T-helper 22 cell (primary cell): Measurements from ENCODE around the gene MYO5C.
A peak's percentile ranks its signal among the peaks of the same experiment; 100 is the strongest.

Experiments used
- DNase-seq: peaks from one replicate; pipeline ENCODE4 v3.0.0-alpha.2; 2020; ENCODE audit warnings: low read depth

Gene MYO5C

GRCh38 chr15:52295421-52296001 lies at the start of gene MYO5C:
Gene MYO5C (minus strand): TSS chr15:52295804. CDS start chr15:52295636, 168 bp downstream.
- DNase-seq: no peak

DNA sequence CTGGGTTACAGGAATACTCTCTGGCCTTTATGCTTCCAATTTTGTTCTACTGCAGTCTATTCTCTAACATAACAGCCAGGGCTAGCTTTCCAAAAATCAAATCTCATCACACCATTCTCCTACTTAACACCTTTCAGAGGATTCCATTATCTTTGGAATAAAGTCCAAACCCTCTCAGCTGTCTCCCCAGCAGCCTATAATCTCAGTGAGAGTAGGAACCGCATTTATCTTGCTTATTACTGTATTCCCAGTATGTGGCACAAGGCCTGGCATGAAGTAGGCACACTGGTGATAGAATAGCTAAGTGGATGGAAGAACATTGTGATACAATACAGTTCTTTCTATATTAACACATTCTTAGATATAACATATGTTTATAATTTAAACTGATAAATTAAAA lies 49.0 kb upstream of the MYO5C start:
- DNase-seq: no peak

DNA sequence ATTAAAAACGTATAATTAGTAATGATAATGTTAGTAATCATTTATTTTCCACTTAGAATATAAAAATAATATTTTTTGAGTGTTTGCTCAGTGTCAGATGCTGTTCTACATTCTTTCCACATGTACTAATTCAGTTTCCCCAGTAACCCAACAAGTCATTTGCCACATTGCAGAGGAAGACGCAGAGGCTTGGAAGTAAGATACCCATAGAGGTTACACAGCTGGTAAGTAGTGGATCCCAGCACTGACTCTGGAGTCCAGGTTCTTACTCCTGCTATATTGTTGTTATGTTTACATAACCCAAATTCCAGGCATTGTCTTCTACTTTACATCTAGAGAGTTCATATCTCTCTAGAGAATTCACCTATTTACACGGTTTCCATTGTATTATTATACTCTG lies 48.2 kb upstream of the MYO5C start:
- DNase-seq: no peak

GRCh38 chr15:52340093-52340492 lies 44.5 kb upstream of the MYO5C start:
- DNase-seq: no peak

DNA sequence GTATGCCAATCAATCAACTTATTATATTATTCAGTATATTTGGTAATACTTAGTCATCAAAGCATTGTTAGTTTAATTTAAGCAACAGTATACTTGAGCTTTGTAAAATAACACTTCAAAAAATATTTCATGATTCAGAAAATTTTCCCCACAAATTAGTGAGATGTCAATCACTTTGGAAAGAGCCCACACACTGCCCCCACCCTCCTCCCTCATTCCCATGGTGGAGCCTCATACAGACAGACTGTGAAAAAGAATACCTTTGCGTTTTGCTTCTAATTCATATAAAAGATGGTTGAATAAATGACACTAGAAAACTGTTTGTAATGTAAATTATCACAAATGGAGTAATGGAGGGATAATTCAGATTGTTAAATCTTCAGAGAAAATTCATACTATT lies 43.3 kb upstream of the MYO5C start:
- no peak for DNase-seq

DNA sequence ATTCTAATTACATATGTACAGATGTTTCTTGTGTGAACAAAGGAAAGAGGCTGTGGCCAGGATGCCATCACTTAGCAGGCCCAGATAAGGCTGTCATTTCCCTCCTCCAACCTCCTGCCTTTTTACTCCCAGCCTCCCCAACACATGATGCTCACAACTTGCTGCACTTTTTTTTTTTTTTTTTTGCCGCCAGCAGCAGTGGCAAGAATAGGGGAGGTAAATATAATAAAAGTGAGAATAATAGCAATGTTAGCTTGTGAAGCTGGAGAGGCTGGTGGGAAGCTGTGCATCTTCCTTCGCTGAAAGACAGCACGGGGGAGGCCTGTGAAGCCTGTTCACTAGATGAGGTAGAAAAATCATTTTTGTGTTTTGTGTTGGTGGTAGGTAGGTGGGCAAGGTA lies 42.5 kb upstream of the MYO5C start:
- no peak for DNase-seq

GRCh38 chr15:52337198-52337853 lies 41.7 kb upstream of the MYO5C start:
- no peak for DNase-seq

- DNase-seq: no peak
Measured at GRCh38 chr15:52336529-52336928, 40.9 kb upstream of the MYO5C start.

DNA sequence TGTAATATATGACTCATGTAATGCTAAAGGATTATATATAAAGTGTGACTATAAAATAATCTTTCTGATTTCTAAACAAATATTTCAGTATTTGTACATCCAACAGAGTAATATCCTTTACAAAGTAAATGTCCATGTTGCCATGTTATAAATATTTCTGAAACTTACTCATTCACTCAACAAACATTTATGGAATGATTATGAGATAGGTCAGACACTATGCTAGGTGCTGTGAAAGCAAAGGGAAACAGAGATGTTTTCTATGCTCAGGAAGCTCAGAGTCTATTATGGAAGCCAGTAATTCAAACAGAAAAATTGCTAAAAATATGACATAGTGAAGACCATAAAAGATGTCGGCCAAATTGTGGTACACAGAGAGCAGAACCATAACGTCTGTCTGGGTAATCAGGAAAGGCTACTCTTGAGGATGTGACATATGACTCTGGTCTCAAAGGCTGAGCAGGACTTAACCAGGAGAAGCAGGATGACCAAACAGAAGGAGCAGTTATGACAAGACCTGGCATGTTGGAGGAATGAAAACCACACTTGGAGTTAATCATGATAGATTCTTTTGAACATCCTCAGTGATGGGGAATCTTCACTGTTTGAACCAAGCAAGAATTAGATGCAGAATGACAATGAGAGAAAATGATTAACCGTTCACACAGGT lies 39.0 kb upstream of the MYO5C start:
- no peak for DNase-seq

DNA sequence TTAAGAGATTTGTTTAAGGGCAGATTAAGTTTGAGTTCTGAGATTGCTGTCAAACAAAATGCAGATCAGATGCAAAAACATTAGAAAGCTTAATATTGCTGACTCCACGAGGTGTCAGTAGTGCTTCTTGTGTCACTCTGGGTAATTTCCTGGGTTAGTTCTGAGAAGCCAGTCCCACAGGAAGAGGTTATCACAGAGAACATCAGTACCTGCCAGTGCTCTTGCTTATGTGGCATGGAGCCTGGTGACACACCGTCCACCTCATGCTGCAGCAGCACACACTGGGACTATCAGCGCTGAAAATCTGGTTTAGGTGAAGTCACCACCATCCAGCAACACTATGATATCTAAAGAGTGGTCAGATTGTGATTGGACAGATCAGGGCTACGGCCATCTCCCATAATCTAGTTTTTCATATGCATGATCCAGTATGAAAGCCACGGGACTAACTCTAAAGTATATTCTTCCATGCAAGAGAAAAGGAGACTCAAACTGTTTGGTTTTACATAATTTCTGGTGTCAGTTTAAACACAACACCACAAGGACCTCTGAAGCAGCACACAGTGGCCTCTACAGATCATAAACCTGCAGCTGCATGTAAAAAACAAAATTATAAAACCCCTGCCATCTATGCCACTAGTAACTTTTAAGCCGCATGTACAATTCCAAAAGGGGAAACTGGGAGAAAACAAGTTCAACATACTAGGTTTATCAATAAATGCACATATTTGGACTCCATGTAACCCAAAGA lies 36.1 kb upstream of the MYO5C start:
- DNase-seq: peak; percentile 18

DNA sequence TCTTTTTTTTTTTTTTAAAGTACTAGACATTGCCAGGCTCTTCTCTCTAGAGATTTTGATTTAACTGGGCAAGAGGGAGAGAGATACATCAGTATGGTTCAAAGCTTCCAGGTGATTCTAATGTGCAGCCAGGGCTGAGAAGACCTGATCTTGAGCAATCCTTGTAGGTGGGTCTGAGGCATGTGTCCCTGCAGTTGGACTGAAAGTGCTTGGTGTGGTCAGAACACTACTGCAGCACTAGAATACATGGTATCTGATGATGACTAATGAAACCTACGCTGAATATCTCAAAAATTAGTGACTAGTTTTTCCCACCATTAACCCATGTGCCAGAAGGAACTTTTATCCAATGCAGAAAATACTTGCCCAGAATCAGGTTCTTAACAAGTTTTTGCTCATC lies 34.4 kb upstream of the MYO5C start:
- no peak for DNase-seq

DNA sequence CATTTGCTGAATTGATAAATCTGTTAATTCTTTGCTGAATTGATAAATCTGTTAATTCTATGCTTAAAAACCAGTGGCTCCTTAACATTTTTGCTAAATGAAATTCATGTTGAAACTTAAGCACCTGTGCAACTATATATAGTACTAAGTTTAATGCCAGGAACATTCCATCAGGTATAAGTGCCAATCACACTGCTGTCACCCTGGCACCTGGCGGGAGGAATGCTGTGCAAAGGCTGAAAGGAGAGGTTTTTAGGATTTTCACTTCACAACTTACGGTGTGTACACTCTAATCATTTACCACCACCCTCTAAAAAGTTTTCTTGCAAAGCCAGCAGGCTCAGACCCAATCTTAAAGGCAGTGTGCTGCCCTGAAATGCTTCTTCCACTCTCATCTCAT lies 33.5 kb upstream of the MYO5C start:
- DNase-seq: no peak

DNA sequence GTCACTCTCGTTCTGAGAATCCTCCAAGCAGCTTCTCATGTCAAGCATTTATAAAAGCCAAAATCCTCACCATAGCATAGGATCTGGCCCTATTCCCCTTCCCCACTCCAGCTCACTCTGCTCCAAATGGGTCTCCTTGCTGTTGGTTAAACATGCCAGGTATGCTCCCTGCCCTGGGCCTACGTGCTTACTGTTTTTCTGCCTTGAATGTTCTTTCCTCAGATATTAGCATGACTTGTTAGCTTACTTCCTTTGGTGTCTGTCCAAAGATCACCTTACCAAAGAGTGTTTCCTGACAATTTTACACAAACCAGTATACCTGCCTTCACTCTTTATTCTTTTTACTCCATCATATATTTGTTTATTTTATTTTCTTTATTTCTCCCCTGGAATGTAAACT lies 33.1 kb upstream of the MYO5C start:
- no peak for DNase-seq

DNA sequence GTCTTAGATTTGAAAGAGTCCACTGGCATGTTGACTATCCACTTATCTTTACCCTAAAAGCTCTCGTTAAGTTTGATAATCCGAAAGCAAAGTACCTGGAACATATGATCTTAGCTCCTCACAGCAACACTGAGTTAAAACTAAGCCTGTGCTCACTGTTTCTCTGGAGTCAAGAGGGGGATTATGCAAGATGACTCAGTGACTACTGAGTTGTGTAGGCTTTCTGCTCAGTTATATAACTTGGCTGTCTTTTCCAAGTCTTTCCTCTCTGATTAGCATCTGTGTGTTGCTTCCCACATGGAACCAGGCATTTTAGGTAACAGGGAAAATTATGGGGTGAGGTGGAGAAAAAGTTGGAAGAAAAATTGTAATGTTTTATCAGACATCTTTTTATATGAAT lies 31.2 kb upstream of the MYO5C start:
- no peak for DNase-seq

DNA sequence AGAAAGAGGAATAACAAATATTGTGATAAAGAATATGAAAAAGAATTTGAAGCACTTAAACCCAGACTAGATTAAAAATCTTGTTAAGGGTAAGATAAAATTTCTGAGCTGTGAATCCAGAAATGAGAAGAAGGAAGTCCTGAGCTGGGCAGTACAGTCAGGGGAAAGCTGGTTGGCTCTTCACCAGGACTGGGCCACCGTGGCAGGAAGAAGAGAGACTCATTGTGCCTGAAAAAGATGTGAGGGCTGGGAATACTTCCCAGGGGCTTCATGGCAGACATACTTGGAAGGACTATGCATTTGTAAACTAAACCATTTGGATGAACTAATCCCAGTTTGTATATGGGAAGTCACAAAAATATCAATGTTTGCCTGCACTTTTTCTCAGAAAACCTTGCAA lies 28.5 kb upstream of the MYO5C start:
- DNase-seq: no peak

GRCh38 chr15:52318729-52319500 lies 23.3 kb upstream of the MYO5C start:
- DNase-seq: no peak

DNA sequence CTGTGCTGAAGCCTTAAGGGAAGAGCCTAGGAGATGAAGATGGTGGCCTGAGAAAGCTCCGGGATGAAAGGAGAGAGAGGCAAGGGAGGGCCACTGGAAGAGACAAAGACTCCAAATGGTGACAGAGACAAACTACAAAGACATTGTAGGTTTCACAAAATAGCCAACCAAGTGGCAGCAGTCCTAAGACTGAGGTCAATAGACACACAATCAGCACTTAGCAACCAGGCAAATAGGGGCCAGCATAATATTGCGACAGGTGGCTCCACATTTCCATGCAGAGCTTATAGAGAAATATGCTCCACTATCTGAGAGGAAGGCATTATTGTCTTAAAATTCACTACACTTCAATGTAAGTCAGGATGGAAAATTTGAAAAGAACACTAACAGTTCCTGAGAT lies 22.1 kb upstream of the MYO5C start:
- DNase-seq: no peak

GRCh38 chr15:52317022-52317421 lies 21.4 kb upstream of the MYO5C start:
- no peak for DNase-seq

DNA sequence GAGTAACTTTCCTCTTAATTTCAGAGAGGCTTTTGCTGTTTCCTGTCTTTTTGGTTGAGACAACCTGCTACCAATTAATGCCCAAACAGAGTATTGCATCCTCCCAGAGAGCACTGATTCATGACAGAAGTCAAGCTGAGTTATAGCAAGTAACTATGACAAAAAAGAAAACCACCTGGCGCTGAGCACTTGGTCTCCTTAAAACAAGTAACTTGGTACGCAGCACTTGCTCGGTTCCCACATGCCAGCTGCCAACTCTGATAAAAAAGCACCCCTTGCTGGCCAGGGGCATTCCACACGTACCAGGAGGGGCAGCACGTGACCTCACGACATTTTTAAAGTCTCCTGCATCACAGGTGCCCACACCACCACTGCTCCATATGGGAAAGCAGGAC lies 13.5 kb upstream of the MYO5C start:
- no peak for DNase-seq

DNA sequence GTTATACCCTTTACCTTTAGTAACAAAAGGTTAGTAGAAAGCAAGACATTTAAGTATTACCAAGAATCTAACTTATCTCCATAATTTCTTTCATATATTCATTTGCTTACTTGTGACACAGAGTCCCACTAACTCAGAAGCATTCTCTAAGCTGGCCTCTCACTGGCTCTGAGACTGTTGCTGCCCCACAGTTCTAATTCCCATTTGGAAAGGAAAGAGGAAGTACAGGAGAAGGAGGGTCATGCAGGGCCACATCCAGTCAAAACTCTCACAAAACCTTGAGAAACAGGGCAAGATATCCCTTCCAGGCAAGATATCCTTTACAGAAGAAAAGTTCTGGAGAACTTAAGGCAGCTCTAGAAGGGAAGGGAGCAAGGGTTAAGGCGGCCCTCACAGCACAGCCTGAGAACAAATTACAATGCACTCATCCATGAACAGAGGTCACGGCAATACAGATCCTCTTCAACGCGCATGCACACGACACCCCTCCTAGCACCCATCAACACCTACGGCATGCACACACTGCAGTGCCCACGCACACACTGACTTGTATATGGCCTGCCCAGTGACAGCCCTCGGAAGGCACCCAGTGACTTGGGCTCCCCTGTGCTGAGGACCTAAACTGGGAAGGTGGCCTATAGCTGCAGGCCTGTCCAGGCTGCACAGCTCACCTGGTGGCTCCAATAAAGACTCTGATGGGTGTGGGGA lies 13.0 kb upstream of the MYO5C start:
- DNase-seq: no peak

DNA sequence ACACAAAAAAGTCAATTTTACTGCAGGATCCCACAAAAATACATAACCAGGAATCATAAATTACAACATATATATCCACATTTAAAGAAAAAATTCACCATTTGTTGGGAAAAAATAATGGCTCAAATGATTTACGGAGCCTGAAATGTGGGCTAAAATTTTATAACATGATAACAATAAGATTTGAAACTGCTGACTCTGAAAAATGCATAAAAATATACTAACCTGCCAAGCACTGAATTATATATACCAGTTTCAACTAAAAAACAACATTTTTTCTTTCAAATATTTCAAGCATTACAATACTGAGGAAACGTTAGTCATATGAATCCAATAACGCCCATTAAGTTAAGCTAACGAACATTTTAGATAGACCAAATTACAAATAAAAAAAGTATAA lies 12.2 kb upstream of the MYO5C start:
- no peak for DNase-seq

GRCh38 chr15:52306270-52306669 lies 10.7 kb upstream of the MYO5C start:
- no peak for DNase-seq
